Activated CD8-positive, alpha-beta memory T cell treated with anti-CD3 and anti-CD28 coated beads, Interleukin-2, amount 10 ng/mL, durations not matched to agents 7 days and 5 days (primary cell): ENCODE data around the gene PIM2. TPM values are rescaled to one million over a fixed set of nuclear protein-coding genes. Genes with fewer than 3 reads are reported as not detected.

Source experiments
- ATAC-seq: fragments of 150-1000 bp; cut with Tn5 transposase; one replicate; pipeline ENCODE4 v1.10.0; 2021; ENCODE audit warnings: moderate library complexity
- CTCF ChIA-PET: fragments of 350-600 bp; sonication (Branson Sonifier 250); formaldehyde crosslinking; loops from one replicate; lab custom pipeline; 2021; ENCODE audit warnings: antibody characterized with exemption; lab: Charles Lee
- DNase-seq: peaks from one replicate; pipeline ENCODE4 v3.0.0-alpha.2; 2020
- H3K27ac Mint-ChIP-seq: one replicate; pipeline ENCODE4 v1.8.0; 2021; ENCODE audit warnings: mild to moderate bottlenecking, mixed read lengths
- H3K27me3 Mint-ChIP-seq: one replicate; pipeline ENCODE4 v1.8.0; 2021; ENCODE audit warnings: mixed read lengths
- H3K36me3 Mint-ChIP-seq: one replicate; pipeline ENCODE4 v1.8.0; 2021; ENCODE audit warnings: mild to moderate bottlenecking, mixed read lengths
- H3K4me1 Mint-ChIP-seq: one replicate; pipeline ENCODE4 v1.8.0; 2021; ENCODE audit warnings: mixed read lengths
- H3K4me3 Mint-ChIP-seq: one replicate; pipeline ENCODE4 v1.8.0; 2021; ENCODE audit warnings: mild to moderate bottlenecking, moderate library complexity, mixed read lengths
- H3K9me3 Mint-ChIP-seq: one replicate; pipeline ENCODE4 v1.8.0; 2022; ENCODE audit warnings: low read depth, mixed read lengths
- total RNA-seq, 2 experiments: library from RNA; stranded (reverse); gene quantifications; one replicate each; pipeline ENCODE4 v1.2.3, GENCODE V29; 2021

PIM2 gene
- total RNA-seq, result 100 to 1,000 TPM; 168 to 252 TPM

DNA sequence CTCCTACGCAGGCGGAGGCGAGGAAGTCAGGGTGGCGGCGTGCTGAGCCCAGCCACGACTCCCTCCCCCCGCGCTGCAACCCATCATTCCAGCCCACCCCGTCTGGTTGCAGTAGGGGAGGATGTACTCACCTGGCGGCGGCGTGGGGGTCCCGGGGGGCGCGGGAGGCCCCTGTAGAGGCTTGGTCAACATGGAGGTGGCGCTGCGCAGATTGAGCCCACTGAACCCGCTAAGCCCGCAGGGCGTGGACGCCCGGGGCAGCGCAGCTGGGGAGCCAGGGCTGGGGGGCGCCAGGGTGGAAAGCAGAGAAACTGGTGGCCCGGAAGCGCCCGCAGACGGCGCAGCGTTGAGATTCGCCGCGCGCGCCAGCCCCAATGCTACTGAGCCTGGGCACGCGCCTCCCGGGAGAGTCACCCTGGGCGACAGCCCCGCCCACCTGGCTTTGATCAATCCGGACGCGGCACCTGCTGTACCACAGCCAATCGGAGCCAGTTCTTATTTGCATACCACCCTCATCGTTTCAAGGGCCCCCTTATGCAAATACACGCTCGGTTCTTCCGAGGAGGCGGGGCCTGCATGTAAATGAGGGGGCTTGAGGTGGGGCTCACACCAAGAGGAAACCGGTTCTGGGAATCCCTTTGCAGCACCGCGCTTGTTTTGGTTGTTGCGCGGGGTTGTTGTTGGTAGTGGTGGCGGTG is at the start of gene PIM2:
PIM2 (minus strand) TSS at position 382 of the 698 bp plus-strand sequence; CDS start at position 192, 190 bp downstream.
- Mint-ChIP-seq H3K9me3 (no peaks in the 10 kb centered on the region), H3K4me1 (peaks cover 58% of the 10 kb centered on the region), H3K27me3 (no peaks in the 10 kb centered on the region), H3K36me3 (peaks cover 51% of the 10 kb centered on the region), H3K4me3 (peak within 1 kb of the TSS; percentile 96), H3K27ac (peak within 1 kb of the TSS; percentile 90)
- peak; percentile 79 for ATAC-seq
- peak; percentile 95 for DNase-seq
- CTCF ChIA-PET, result interaction anchor here (1.0 to 2.1 kb wide), 3 partner anchors 18 to 24 kb away, joined by 3 to 11 read pairs (median 4); no protein-coding TSS in a partner anchor

DNA sequence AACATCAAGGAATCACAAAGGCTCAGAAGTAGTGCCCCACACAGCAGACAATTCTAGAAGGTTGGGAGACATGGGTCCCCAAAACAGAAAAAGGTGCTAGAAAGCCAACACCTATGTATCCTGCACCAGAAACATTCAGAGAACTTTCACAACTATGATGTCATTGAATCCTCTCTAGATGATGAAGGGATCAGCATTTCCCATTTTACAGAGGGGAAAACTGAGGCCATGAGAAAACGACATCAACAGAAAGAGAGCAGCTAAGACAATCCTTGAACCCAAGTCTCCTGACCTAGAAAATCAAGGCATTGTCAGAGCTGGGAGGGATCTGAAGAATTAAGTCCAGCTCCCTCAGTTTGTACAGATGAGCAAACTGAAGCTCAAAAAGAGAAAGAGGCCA is 49.6 kb upstream of the PIM2 start:
- ATAC-seq, result no peak
- H3K36me3 Mint-ChIP-seq, result peaks cover 12% of the 10 kb centered on the region
- no peaks in the 10 kb centered on the region for H3K27me3 Mint-ChIP-seq
- H3K4me3 Mint-ChIP-seq, result no peak overlapping the region
- H3K27ac Mint-ChIP-seq, result no peak overlapping the region
- DNase-seq, result no peak
- peaks cover 14% of the 10 kb centered on the region for H3K4me1 Mint-ChIP-seq
- H3K9me3 Mint-ChIP-seq, result no peaks in the 10 kb centered on the region
- CTCF ChIA-PET, result no interaction called here

DNA sequence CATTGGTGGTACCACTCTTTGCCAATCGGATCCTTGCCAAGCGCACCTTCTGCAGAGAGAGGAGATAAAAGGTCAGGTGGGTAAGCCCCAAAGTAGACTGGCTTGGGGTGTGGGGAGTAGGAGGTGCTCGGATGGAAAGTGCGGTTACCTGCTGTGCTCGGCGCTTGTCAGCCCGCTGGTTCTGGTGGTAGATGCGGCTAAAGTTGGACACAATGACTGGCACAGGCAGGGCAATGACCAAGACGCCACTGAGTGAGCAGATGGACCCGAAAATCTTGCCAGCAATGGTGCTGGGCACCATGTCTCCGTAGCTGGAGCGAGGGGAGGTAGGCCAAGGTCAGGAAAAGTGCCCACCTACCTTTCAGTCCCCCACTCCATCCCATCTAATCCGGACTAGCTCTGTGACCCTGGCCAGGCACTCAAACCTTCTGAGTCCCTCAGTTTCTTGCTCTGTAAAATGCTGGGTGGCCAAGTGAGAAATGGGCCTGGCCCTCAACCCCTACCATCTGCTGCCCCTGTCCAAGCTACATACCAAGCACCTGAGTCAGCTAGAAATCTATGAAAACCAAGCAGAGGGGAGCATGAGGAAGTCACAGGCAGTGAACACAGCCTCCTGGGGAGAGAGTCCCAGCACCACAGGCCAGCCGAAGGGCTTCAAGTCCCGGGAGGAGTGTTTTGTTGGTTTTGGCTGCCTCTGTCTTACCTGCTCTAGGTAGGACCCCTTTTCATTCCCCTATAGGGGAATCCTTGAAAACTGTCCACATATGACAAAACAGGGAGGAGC is 48.2 kb upstream of the PIM2 start:
- Mint-ChIP-seq H3K27me3 (no peaks in the 10 kb centered on the region), H3K36me3 (peaks cover 6% of the 10 kb centered on the region), H3K27ac (no peak overlapping the region), H3K4me3 (no peak overlapping the region), H3K4me1 (peaks cover 4% of the 10 kb centered on the region), H3K9me3 (no peaks in the 10 kb centered on the region)
- no peak for DNase-seq
- no peak for ATAC-seq
- CTCF ChIA-PET, result no interaction called here

DNA sequence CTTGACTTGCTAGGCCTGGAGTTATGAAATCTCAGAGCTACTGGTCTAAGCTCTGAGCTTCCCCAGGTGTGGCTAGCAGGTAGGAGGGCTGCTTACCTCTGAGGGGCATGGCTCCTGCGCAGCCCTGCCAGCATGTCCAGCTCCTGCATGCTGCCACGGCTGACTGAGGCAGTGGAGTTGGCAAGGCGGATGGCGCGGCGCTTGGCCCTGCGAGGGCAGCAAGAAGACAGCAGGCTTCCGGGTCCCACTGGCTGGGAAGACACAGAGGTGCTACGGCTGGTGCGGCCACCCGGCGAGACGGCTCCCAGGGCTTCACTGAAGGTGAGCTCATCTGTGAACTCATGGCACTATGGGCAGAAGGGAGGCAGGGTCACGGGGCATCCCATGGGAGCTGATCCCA is 47.1 kb upstream of the PIM2 start:
- Mint-ChIP-seq H3K27me3 (no peaks in the 10 kb centered on the region), H3K36me3 (peaks cover 6% of the 10 kb centered on the region), H3K27ac (no peak overlapping the region), H3K4me3 (no peak overlapping the region), H3K4me1 (peaks cover 2% of the 10 kb centered on the region), H3K9me3 (no peaks in the 10 kb centered on the region)
- no peak for ATAC-seq
- no peak for DNase-seq
- CTCF ChIA-PET, result no interaction called here

DNA sequence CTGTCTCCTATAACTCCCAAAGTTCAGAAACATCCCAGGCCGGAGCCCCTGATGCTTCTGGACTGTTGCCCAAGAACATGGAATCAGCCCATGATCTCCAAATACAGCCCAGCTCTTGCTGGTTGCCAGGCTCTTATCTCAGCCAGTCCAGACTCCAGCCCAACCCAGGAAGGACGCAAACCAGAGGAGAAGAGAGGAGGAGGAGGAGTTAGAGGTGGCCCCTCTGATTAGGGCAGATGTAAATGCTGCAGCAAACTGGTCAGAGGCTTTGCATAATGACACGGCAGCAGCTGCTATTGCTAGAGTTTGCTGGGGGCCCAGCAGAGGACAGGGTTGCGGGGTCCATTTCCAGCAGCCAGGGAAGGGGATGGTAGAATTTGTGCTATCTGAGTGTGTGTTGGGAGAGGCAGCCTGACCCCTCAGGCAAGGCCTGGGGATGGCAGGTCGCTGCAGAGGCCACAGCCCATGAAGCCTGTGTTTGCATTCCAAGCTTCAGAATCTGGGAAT is 42.8 kb upstream of the PIM2 start:
- Mint-ChIP-seq H3K4me3 (no peak overlapping the region), H3K4me1 (peaks cover 18% of the 10 kb centered on the region), H3K27ac (no peak overlapping the region), H3K9me3 (no peaks in the 10 kb centered on the region), H3K36me3 (peaks cover 6% of the 10 kb centered on the region), H3K27me3 (no peaks in the 10 kb centered on the region)
- DNase-seq (no peak), ATAC-seq (no peak)
- CTCF ChIA-PET, result no interaction called here

DNA sequence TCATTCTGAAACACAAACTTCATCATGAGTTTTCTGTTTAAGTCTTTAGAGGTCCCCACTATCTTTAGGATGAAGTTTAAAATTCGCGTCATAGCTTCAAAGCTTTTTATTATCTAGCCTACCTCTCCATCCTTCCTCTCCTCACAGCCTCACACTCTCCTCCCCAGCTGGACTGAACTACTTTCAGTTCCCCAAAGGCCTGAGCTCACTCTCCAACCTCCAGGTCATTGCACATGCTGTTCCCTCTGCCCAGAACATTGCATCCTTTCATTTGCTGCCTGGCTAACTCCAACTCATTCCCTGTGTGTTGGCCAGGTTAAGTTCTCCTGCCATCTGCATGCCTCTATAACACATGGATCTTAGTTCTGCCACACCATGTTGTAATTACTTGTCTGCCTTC is 41.5 kb upstream of the PIM2 start:
- peak overlapping the region; percentile 66 for H3K27ac Mint-ChIP-seq
- peak overlapping the region; percentile 27 for H3K4me3 Mint-ChIP-seq
- CTCF ChIA-PET, result interaction anchor here (2.9 kb wide), 1 partner anchor 83 kb away, joined by 9 read pairs; the partner anchor contains the start of gene TFE3
- no peaks in the 10 kb centered on the region for H3K27me3 Mint-ChIP-seq
- ATAC-seq (no peak), DNase-seq (no peak)
- H3K9me3 Mint-ChIP-seq, result no peaks in the 10 kb centered on the region
- peaks cover 30% of the 10 kb centered on the region for H3K4me1 Mint-ChIP-seq
- peaks cover 9% of the 10 kb centered on the region for H3K36me3 Mint-ChIP-seq

DNA sequence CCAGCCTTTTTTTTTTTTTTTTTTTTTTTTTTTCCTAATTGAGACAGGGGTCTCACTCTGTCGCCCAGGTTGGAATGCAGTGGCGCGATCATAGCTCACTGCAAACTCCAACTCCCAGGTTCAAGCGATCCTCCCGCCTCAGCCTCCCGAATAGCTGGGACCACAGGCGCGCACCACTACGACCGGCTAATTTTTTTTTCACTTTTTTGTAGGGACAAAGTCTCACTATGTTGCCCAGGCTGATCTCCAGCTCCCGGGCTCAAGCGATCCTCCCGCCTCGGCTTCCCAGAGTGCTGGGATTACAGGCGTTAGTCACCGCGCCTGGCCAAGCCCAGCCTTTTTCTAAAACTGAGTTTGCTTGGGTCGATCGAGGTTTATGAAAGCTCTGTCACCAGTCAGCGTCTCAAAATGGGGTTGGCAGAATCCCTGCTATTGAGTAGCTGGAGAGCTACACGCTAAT is 39.8 kb upstream of the PIM2 start:
- Mint-ChIP-seq H3K27ac (peak overlapping the region; percentile 100), H3K36me3 (peaks cover 8% of the 10 kb centered on the region), H3K9me3 (no peaks in the 10 kb centered on the region), H3K4me3 (peak overlapping the region; percentile 98), H3K27me3 (no peaks in the 10 kb centered on the region), H3K4me1 (peaks cover 39% of the 10 kb centered on the region)
- ATAC-seq (no peak), DNase-seq (peak; percentile 45)
- CTCF ChIA-PET, result interaction anchor here (0.7 to 2.9 kb wide), 6 partner anchors 13 to 384 kb away, joined by 3 to 9 read pairs (median 4); partner anchors contain the start of genes KCND1, RBM3 and TFE3

DNA sequence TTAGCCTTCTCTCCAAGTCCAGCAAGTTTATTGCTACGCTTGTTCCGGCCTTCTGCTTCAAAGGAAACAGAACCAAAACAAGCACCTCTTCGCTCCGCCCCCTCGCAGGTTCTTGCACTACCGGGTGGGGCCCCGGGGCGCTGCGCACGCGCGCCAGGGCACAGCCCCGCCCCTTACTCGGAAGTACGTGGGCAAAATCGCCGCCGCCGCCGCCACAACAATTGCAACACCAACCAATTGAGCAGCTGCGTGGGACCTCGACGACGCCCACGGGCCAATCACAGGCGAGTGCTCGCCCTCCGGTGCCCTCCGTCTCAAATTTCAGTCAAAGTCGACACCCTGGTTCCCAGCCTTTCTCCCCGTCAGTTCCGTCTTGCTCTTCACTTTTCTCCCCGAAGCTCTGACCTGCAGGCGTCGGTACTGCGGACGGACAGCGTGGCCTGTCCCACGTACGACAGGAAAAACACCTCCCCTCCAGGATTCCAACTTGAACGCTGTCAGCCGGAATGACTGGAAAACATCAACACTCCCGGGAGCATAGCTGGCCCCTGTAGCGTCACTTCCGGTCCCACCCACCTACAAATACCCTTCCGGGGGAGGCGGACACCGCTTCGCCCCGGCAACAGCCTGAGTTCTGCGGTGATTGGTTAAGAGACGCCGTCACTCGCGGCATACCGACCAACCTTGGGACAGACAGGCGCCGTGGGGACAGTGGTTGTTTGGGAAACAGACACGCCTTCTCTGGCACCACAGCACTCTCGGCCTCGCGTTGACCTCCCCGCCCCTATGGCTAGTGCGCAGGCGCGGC is 39.2 kb upstream of the PIM2 start:
- Mint-ChIP-seq H3K36me3 (peaks cover 7% of the 10 kb centered on the region), H3K9me3 (no peaks in the 10 kb centered on the region), H3K4me1 (peaks cover 45% of the 10 kb centered on the region), H3K27ac (peak overlapping the region; percentile 100), H3K27me3 (no peaks in the 10 kb centered on the region), H3K4me3 (peak overlapping the region; percentile 98)
- DNase-seq, result peak; percentile 97
- ATAC-seq, result peak; percentile 84
- CTCF ChIA-PET, result interaction anchor here (0.7 to 2.9 kb wide), 8 partner anchors 12 to 383 kb away, joined by 3 to 9 read pairs (median 3); partner anchors contain the start of genes KCND1, RBM3 and TFE3

DNA sequence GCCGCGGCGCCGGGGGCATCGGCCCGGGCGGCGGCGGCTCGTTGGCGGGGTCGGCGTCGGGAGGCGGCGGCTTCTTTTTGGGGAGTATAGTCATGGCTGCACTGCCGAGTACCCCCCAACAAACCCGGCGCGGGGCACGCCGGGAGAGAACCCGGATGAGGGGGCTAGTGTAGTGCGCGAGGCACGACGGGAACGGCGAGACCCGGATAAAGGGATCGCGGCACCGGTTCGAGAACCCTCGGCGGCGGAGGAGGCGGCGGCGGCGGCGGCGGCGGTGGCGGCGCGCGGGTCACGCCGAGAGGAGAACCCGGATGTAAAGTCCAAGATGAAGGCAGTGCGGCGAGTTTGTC is 38.6 kb upstream of the PIM2 start, which contains the start of gene OTUD5:
OTUD5 (minus strand) TSS at position 131 of the 350 bp plus-strand sequence; CDS start at position 94, 37 bp downstream.
- Mint-ChIP-seq H3K9me3 (no peaks in the 10 kb centered on the region), H3K27me3 (no peaks in the 10 kb centered on the region), H3K36me3 (peaks cover 8% of the 10 kb centered on the region), H3K27ac (peak within 1 kb of the TSS; percentile 100), H3K4me3 (peak within 1 kb of the TSS; percentile 98), H3K4me1 (peaks cover 51% of the 10 kb centered on the region)
- ATAC-seq (peak; percentile 64), DNase-seq (peak; percentile 87)
- CTCF ChIA-PET, result interaction anchor here (0.8 to 2.9 kb wide), 5 partner anchors 15 to 383 kb away, joined by 3 to 9 read pairs (median 4); partner anchors contain the start of genes RBM3 and TFE3

DNA sequence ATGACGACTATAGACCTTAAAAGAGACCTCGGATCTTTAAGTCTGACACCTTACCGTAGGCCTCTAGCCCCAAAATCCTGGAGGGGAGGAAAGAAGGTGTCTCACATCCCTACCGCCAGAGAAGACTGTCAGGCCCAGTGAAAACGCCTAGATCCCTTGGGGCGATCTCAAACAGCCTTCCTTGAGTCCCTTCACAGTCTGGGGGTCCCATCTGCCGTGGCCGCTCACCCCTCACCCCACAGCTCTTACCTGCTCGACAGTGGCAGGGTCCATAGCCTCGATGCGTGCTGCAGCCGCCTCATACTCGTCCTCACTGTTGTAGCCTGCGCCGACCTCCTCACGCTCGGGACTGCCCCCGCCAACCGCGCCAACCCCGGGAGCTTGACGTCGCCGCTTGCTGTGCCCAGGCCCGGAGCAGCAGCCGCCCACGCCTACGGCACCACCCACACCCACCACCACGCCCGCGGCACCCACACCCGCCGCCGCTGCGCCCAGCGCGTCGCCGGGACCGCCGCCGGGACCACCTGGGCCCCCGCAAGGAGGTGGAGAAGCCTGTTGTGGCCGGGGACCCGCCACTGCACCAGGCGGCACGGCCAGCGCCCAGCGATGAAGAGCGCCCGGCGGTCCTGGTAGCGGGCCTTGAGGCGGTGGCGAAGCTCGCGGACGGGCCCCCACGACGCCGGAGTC is 38.0 kb upstream of the PIM2 start:
- Mint-ChIP-seq H3K27me3 (no peaks in the 10 kb centered on the region), H3K9me3 (no peaks in the 10 kb centered on the region), H3K4me1 (peaks cover 56% of the 10 kb centered on the region)

DNA sequence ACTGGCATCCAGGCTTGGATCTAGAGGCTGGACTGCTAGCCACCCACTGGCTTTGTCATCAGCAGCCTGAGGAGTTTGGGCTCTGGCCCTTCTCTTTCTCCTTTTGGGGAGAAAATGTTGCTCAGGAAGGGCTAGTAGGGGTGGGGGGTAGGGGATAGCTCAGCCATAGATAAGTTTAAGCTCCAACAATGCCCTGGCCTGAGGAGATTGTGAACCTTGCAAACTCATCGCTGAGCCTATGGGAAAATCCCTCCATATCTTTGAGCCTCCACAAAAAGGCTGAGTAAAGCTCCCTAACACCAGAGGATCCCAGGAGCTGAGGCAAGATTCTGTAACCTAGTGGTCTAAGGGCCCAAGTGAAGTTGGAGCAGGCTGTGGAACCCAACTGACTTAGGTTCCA is 29.8 kb upstream of the PIM2 start:
- no peak overlapping the region for H3K4me3 Mint-ChIP-seq
- DNase-seq, result no peak
- no peak overlapping the region for H3K27ac Mint-ChIP-seq
- no peaks in the 10 kb centered on the region for H3K27me3 Mint-ChIP-seq
- peaks cover 43% of the 10 kb centered on the region for H3K4me1 Mint-ChIP-seq
- peaks cover 7% of the 10 kb centered on the region for H3K36me3 Mint-ChIP-seq
- CTCF ChIA-PET, result interaction anchor here (1.3 kb wide), 1 partner anchor 8 kb away, joined by 4 read pairs; no protein-coding TSS in a partner anchor
- no peak for ATAC-seq
- H3K9me3 Mint-ChIP-seq, result no peaks in the 10 kb centered on the region

More for the DNA sequence above, 38.0 kb upstream of the PIM2 start:
- peak; percentile 57 for DNase-seq
- peak; percentile 0 for ATAC-seq
- CTCF ChIA-PET, result interaction anchor here (1.0 to 1.1 kb wide), 2 partner anchors 16 to 65 kb away, joined by 4 to 5 read pairs; no protein-coding TSS in a partner anchor
- peak overlapping the region; percentile 77 for H3K4me3 Mint-ChIP-seq
- peak overlapping the region; percentile 83 for H3K27ac Mint-ChIP-seq
- H3K36me3 Mint-ChIP-seq, result peaks cover 8% of the 10 kb centered on the region
